Endothelial cell of umbilical vein (primary cell): ENCODE data around the gene RNF130.

Source experiments
- CTCF ChIP-seq, 2 donors: IDR thresholded peaks; 1 replicate in 1 of 2; 2 replicates in 1 of 2; pipeline ENCODE4 v1.5.1; 2011; ENCODE audit warnings: low read length in 2 of 2, mild to moderate bottlenecking in 2 of 2, moderate library complexity in 2 of 2, control low read depth in 1 of 2, inconsistent platforms in 1 of 2, low read depth in 1 of 2; ENCODE audit not compliant: insufficient read depth in 1 of 2; ENCODE audit errors: extremely low read depth in 1 of 2
- EZH2 ChIP-seq: IDR thresholded peaks from 2 replicates; pipeline ENCODE4 v1.6.1; 2012; ENCODE audit warnings: borderline replicate concordance, low read depth, mild to moderate bottlenecking, moderate library complexity, low read length, inconsistent platforms; ENCODE audit not compliant: severe bottlenecking
- GATA2 ChIP-seq: IDR thresholded peaks from 2 replicates; pipeline ENCODE4 v1.7.0; 2011; ENCODE audit warnings: low read depth, mild to moderate bottlenecking, moderate library complexity, mixed read lengths, low read length; ENCODE audit not compliant: insufficient read length, insufficient read depth
- JUN ChIP-seq: IDR thresholded peaks from 2 replicates; pipeline ENCODE4 v1.6.1; 2011; ENCODE audit warnings: borderline replicate concordance, low read depth; ENCODE audit not compliant: insufficient read length, insufficient read depth
- POLR2A ChIP-seq: IDR thresholded peaks from 2 replicates; pipeline ENCODE4 v1.6.1; 2012; ENCODE audit warnings: low read depth, mild to moderate bottlenecking, control low read depth, low read length
- POLR2AphosphoS5 ChIP-seq: IDR thresholded peaks from 2 replicates; pipeline ENCODE4 v1.6.1; 2012; ENCODE audit warnings: low read depth, mild to moderate bottlenecking, control low read depth, low read length, moderate library complexity; ENCODE audit not compliant: insufficient read depth

GRCh38 chr5:180043377-180043776 lies 28.2 kb downstream of the RNF130 start:
- TF ChIP-seq JUN (no peak), POLR2A (no peak), GATA2 (no peak), POLR2AphosphoS5 (no peak), CTCF (IDR thresholded peaks at IDR 0.05; ENCODE audit: extremely low read depth in 1 of 2, insufficient read depth in 1 of 2, low read depth in 1 of 2, low read length in 2 of 2) (no peak), EZH2 (no peak)
